Vagina (tissue), 2 donors: ENCODE results near the gene REEP1.

Experiments
- CTCF ChIP-seq, 3 experiments: fragments of 450-650 bp in 2 of 3; fragments of 200-600 bp in 1 of 3; sonication (generic) in 1 of 3; IDR thresholded peaks; one replicate each; pipeline ENCODE4 v1.5.1; 2017 to 2019; ENCODE audit warnings: antibody characterized with exemption in 3 of 3, mild to moderate bottlenecking in 2 of 3, moderate library complexity in 2 of 3
- POLR2A ChIP-seq, 2 donors: fragments of 450-650 bp; IDR thresholded peaks; one replicate each; pipeline ENCODE4 v1.6.1; 2017; ENCODE audit warnings: antibody characterized with exemption in 2 of 2, mild to moderate bottlenecking in 2 of 2, moderate library complexity in 2 of 2
- POLR2AphosphoS5 ChIP-seq, 2 donors: sonication (generic); formaldehyde crosslinking; IDR thresholded peaks; one replicate each; pipeline ENCODE4 v1.9.0; 2017; ENCODE audit warnings: antibody characterized with exemption in 2 of 2, mild to moderate bottlenecking in 2 of 2, low read depth in 1 of 2; ENCODE audit not compliant: insufficient read depth in 1 of 2

DNA sequence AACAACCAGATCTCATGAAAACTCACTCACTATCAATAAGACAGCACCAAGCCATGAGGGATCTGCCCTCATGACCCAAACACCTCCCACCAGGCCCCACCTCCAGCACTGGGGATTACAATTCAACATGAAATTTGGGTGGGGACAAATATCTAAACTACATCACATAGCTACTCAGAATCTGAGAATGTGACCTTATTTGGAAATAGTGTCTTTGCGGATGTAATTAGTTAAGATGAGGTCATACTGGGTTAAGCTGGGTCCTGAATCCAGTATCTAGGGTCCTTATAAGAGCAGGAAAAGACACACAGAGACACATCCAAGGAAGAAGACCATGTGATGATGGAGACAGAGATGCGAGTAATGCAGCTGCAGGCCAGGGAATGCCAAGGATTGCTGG is 27.5 kb upstream of the REEP1 start:
- TF ChIP-seq CTCF (IDR thresholded peaks at IDR 0.05): no peak
- TF ChIP-seq POLR2A (IDR thresholded peaks at IDR 0.05): no peak
- TF ChIP-seq POLR2AphosphoS5 (IDR thresholded peaks at IDR 0.05; ENCODE audit: insufficient read depth in 1 of 2, low read depth in 1 of 2): no peak
